SK-N-MC (cell line): Measurements from ENCODE around the gene STAT5A.

Experiments
- EZH2 ChIP-seq: fragments of 200-600 bp; sonication (generic); IDR thresholded peaks from one replicate; pipeline ENCODE4 v1.6.1; 2017; ENCODE audit warnings: antibody characterized with exemption
- FOXP2 ChIP-seq: optimal IDR thresholded peaks from 2 replicates; pipeline ENCODE3; 2011; ENCODE audit warnings: mild to moderate bottlenecking, moderate library complexity; ENCODE audit not compliant: insufficient read depth; ENCODE audit errors: extremely low read length, control extremely low read depth
- POLR2AphosphoS5 ChIP-seq: IDR thresholded peaks from 2 replicates; pipeline ENCODE4 v1.6.1; 2012; ENCODE audit warnings: mild to moderate bottlenecking, low read depth, low read length, borderline replicate concordance

DNA sequence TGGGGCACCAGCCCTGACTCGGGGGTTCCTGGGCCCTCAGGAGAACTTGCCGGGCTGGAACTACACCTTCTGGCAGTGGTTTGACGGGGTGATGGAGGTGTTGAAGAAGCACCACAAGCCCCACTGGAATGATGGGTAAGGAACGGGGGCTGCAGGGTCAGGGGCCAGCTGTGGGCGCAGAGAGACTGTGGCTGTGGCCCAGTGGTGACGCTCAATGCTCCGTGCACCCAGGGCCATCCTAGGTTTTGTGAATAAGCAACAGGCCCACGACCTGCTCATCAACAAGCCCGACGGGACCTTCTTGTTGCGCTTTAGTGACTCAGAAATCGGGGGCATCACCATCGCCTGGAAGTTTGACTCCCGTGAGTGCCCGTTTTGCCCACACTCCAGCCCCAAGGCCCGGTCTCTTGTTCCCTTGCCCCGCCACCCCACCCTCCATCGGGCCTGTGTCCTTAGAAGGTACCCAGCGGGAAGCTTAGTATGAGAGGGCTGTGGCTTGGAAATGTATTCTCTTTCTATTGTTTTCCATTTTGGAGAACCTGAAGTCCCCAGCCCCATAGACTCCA, 19.1 kb downstream of the STAT5A start:
- no peak for TF ChIP-seq EZH2
- TF ChIP-seq POLR2AphosphoS5, result no peak
- no peak for TF ChIP-seq FOXP2
